Measurements from ENCODE around the gene RPS21. TPM values are rescaled to one million over a fixed set of nuclear protein-coding genes. Genes with fewer than 3 reads are reported as not detected.

RPS21 gene
- total RNA-seq, 1 experiment from 2014 or later: 2,488 TPM

GRCh38 chr20:62402456-62403150 lies 15.7 kb downstream of the RPS21 start:
- Histone ChIP-seq H3K27ac (ENCODE audit: low read depth, low read length) (no peak overlapping the region), H3K36me3 (ENCODE audit: control insufficient read depth in 1 of 2, insufficient read depth in 2 of 2, low read length in 2 of 2) (no peaks in the 10 kb centered on the region), H3K79me2 (ENCODE audit: insufficient read depth, low read length) (peaks cover 16% of the 10 kb centered on the region), H3K9ac (ENCODE audit: low read length) (no peak overlapping the region), H2AFZ (ENCODE audit: low read depth, low read length, poor library complexity, severe bottlenecking) (no peak overlapping the region), H3K4me3 (replicated peaks in 1 of 2; ENCODE audit: low read depth in 1 of 2, low read length in 2 of 2) (no peak overlapping the region), H3K9me3 (ENCODE audit: control insufficient read depth in 1 of 2, insufficient read depth in 1 of 2, low read depth in 1 of 2, low read length in 2 of 2) (no peaks in the 10 kb centered on the region), H3K27me3 (ENCODE audit: insufficient read depth, low read length) (no peaks in the 10 kb centered on the region), H4K20me1 (ENCODE audit: insufficient read depth) (no peaks in the 10 kb centered on the region), H3K4me2 (ENCODE audit: low read length) (no peak overlapping the region), H3K9me2 (ENCODE audit: insufficient read depth) (no peaks in the 10 kb centered on the region), H3K4me1 (ENCODE audit: control insufficient read depth in 1 of 2, insufficient read depth in 2 of 2, low read length in 2 of 2) (peaks cover 9 to 18% of the 10 kb centered on the region in 2 experiments; a peak in 3 of 4 replicates)
- CTCF ChIA-PET: no interaction called here
- no TSS peak for BruUV-seq (replicated peaks)
- TF ChIP-seq ZFX (IDR thresholded peaks at IDR 0.05) (no peak), REST (IDR thresholded peaks at IDR 0.05; ENCODE audit: low read depth) (no peak), CTCF (IDR thresholded peaks at IDR 0.05 in 2 of 3, conservative IDR thresholded peaks at IDR 0.05 in 1 of 3; ENCODE audit: borderline replicate concordance in 1 of 3, insufficient read depth in 1 of 3, low read depth in 2 of 3, low read length in 2 of 3) (no peak), SP1 (IDR thresholded peaks at IDR 0.05; ENCODE audit: low read depth) (no peak), EZH2phosphoT487 (IDR thresholded peaks at IDR 0.05; ENCODE audit: borderline replicate concordance) (no peak), SIN3A (IDR thresholded peaks at IDR 0.05; ENCODE audit: low read depth) (no peak), CBX3 (IDR thresholded peaks at IDR 0.05; ENCODE audit: low read depth) (no peak), JUND (IDR thresholded peaks at IDR 0.05) (no peak)
- TF ChIP-seq, protein P1, sequence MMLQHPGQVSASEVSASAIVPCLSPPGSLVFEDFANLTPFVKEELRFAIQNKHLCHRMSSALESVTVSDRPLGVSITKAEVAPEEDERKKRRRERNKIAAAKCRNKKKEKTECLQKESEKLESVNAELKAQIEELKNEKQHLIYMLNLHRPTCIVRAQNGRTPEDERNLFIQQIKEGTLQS (IDR thresholded peaks at IDR 0.05): no peak
- RAD21 ChIA-PET (ENCODE audit: low non-redundant PET in 1 of 2, low total read pairs in 2 of 2, uncharacterized antibody in 2 of 2, unreplicated experiment in 2 of 2): no interaction called here
- intact Hi-C loops (cut with micrococcal nuclease): no loop called here
- ATAC-seq (no peak), DNase-seq (ENCODE audit: low read depth, low spot score) (no peak)
- POLR2A ChIA-PET: no interaction called here

Data from HCT116 (cell line).